ENCODE data around the gene LRRK2.

GRCh38 chr12:40203060-40203430 lies 21.8 kb upstream of the LRRK2 start:
- TF ChIP-seq POLR2AphosphoS5 (IDR thresholded peaks at IDR 0.05; ENCODE audit: low read depth, low read length) (no peak), POLR2A (IDR thresholded peaks at IDR 0.05; ENCODE audit: low read depth, low read length) (no peak), TAF1 (IDR thresholded peaks at IDR 0.05; ENCODE audit: borderline replicate concordance, low read depth, low read length) (no peak)
